ENCODE results near the gene BRME1.

Gene BRME1

GRCh38 chr19:13892870-13893269, 13.0 kb downstream of the BRME1 start:
- in situ Hi-C loops (cut with HindIII; ENCODE audit: low sequenced_read_pairs): loop anchor here (25.0 kb wide), 1 partner anchor 494 kb away; the partner anchor contains the start of gene ADGRE5

GRCh38 chr19:13890136-13890535, 15.8 kb downstream of the BRME1 start:
- in situ Hi-C loops (cut with HindIII; ENCODE audit: low sequenced_read_pairs): loop anchor here (25.0 kb wide), 1 partner anchor 497 kb away; the partner anchor contains the start of gene ADGRE5

- in situ Hi-C loops (cut with HindIII; ENCODE audit: low sequenced_read_pairs): loop anchor here (5.0 to 25.0 kb wide), 6 partner anchors 39 to 499 kb away; partner anchors contain the start of genes ADGRE5, ASF1B and DCAF15
Observed at GRCh38 chr19:13888281-13888680, 17.6 kb downstream of the BRME1 start.

- in situ Hi-C loops (cut with HindIII; ENCODE audit: low sequenced_read_pairs): loop anchor here (5.0 to 25.0 kb wide), 6 partner anchors 40 to 500 kb away; partner anchors contain the start of genes ADGRE5, ASF1B and DCAF15
Observed at GRCh38 chr19:13887517-13887916, 18.4 kb downstream of the BRME1 start.

DNA sequence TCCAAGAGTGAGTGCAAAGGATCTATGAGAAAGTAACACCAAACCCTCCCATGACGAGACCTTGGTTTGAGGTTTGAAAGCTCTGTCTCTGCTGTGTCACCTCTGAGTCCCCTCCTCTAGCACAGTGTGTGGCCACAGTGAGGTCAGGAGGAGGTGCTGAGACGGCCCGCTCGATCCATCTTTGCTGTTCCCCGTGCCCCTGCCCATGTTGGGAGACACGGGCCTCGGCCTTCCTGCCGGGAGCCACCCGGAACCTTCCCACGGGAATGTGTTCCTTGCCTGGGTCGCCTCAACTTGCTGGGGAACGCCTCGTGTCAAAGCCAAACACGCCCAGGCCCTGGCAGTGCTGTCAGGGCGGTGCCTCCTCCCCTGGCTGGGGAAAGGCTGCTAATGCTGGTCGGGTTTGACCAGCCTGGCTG, 18.9 kb downstream of the BRME1 start:
- in situ Hi-C loops (cut with HindIII; ENCODE audit: low sequenced_read_pairs): loop anchor here (5.0 to 25.0 kb wide), 6 partner anchors 40 to 500 kb away; partner anchors contain the start of genes ADGRE5, ASF1B and DCAF15

GRCh38 chr19:13885826-13886365, 20.0 kb downstream of the BRME1 start:
- in situ Hi-C loops (cut with HindIII; ENCODE audit: low sequenced_read_pairs): loop anchor here (5.0 to 25.0 kb wide), 6 partner anchors 41 to 501 kb away; partner anchors contain the start of genes ADGRE5, ASF1B and DCAF15

DNA sequence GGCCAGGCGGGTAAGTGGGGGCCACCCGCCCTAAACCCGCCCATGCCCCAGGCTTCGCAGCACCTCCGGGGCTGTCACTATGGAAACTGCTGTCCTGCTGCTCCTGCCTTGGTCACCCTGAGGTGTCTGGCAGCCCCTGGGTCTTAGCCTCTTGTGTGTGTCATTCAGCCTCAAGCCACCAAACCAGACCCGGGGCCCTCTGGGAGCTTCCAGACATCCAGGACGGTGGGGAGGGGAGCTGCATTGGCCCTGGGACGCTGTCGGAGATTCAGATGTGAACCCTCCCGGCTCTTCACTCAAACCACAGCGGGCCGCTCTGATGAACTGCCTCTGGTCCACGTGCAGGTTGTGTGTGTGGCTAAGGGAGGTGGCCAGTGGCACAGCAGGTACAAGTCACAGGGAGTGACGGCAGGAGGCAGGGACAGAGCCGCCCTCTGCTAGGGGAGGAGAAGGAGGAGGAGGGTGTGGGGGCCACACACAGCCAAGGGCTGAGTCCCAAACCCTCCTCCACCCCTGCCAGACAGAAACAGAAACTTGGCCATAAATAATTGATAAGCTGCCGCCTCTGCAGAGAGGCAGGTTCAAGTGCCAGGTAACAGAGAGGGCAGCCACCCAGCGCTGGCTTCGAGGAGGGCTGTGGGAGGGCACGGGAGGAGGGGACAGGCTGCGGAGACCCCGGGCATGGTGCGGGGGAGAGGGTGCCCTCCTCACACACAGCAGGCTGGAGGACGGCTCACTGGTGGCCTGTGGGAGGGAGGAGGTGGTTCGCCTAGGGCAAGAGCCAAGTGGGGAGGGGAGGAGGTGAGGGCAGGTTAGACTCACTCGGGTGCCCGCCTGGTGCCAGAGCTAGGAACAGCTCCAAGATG, 21.0 kb downstream of the BRME1 start:
- in situ Hi-C loops (cut with HindIII; ENCODE audit: low sequenced_read_pairs): loop anchor here (5.0 to 25.0 kb wide), 6 partner anchors 42 to 502 kb away; partner anchors contain the start of genes ADGRE5, ASF1B and DCAF15

DNA sequence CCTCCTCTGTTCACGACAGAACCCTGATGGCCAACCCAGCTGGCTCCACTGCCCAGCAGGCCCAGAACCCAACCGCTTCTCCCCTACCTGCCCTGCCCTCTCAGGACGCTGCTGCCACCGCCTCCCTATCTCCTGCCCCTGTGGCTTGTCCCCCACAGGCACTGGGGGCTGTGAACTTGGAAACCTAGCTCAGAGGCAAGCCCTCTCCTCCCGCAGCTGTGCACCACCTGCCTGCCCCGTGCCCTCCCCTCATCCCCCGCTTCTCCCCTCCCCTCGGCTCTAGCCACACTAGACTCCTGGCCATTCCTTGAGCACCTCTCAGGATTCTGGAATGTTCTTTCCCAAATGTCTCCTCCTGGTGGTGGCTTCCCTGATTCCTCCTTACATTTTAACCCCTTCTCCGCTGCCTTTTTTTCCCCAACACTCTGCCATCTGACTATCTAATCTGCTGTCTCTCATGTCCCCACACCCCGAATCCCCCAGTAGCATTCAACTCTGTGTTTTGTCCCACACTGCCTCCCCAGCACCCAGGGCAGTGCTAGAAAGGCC, 22.3 kb downstream of the BRME1 start:
- in situ Hi-C loops (cut with HindIII; ENCODE audit: low sequenced_read_pairs): loop anchor here (10.0 to 25.0 kb wide), 2 partner anchors 251 to 504 kb away; partner anchors contain the start of genes ADGRE5 and ASF1B

DNA sequence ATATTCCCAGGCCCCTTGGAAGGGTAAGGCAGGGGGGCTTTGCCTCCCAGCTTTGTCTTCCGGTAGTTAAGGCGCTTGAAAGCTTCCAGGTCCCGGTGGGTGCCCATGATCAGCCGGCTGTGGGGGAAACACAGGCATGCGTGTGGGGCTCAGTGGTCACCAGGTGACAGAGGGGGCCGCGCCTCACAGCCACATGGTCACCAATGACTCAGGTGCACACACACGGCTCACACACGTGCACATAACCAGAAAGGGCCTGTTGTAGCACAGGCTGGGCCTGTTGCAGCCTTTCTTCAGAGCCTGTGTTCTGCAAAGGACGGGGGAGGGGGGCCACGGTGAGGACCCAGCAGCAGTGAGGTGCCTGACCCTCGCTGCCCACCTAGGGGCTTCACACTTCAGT, 23.1 kb downstream of the BRME1 start:
- in situ Hi-C loops (cut with HindIII; ENCODE audit: low sequenced_read_pairs): loop anchor here (10.0 to 25.0 kb wide), 2 partner anchors 252 to 504 kb away; partner anchors contain the start of genes ADGRE5 and ASF1B

GRCh38 chr19:13882419-13882795, 23.5 kb downstream of the BRME1 start:
- in situ Hi-C loops (cut with HindIII; ENCODE audit: low sequenced_read_pairs): loop anchor here (10.0 to 25.0 kb wide), 2 partner anchors 252 to 505 kb away; partner anchors contain the start of genes ADGRE5 and ASF1B

DNA sequence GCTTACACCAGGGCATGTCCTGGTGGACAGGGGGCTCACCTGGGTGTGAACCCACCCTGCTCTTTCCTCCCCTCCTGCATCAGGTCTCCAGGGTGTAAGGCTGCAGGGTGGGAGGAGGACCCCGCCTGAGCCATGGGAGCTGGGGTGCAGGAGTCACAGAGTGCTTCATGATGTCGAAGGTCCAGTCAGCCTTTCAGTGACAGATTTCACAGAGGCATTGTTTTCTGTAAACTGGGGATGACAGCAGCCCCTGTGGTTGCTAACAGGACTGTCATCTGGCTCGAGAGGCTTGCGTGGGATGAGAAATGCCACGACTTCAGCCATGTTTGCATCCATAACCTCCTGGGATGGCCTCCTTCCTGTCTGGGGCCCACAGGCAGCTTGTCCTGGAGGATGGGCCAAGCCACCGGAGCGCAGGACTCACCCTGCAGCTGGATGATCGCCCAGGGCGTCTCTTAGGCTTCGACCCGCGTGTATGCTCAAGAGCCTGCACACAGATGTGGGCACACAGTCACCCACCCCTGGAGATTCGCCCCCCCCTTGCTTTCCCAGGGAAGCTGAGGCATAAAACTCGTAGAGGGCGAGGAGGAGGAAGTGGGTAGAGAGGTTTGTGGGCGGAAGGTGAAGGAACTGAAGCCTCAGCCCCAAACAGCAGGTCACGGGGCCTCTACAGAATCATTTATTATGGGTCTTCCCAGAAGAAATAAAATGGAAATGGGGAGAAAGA, 24.1 kb downstream of the BRME1 start:
- in situ Hi-C loops (cut with HindIII; ENCODE audit: low sequenced_read_pairs): loop anchor here (10.0 to 25.0 kb wide), 2 partner anchors 253 to 505 kb away; partner anchors contain the start of genes ADGRE5 and ASF1B

DNA sequence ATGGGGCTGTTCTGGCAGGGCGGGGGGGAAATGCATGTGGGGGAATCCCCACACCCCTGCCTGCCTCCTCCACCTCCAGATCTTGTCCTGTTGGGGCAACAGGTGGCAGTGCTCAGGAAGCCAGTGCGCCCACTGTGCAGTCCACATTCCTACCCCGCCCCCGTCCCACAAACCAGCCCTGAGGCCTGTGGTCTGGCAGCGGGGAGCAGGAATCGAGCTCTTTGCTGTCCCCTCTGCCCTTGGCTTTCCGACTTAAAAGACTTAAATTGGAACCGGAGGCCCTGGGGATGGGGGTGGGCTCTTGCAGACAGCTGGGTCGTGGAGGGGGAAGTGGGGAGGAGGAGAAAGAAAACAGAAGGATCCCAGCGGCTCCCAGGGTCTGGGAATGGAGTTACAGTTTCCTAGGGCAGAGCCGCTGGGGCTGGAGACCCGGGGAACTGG, 24.6 kb downstream of the BRME1 start:
- in situ Hi-C loops (cut with HindIII; ENCODE audit: low sequenced_read_pairs): loop anchor here (10.0 to 25.0 kb wide), 2 partner anchors 254 to 506 kb away; partner anchors contain the start of genes ADGRE5 and ASF1B

DNA sequence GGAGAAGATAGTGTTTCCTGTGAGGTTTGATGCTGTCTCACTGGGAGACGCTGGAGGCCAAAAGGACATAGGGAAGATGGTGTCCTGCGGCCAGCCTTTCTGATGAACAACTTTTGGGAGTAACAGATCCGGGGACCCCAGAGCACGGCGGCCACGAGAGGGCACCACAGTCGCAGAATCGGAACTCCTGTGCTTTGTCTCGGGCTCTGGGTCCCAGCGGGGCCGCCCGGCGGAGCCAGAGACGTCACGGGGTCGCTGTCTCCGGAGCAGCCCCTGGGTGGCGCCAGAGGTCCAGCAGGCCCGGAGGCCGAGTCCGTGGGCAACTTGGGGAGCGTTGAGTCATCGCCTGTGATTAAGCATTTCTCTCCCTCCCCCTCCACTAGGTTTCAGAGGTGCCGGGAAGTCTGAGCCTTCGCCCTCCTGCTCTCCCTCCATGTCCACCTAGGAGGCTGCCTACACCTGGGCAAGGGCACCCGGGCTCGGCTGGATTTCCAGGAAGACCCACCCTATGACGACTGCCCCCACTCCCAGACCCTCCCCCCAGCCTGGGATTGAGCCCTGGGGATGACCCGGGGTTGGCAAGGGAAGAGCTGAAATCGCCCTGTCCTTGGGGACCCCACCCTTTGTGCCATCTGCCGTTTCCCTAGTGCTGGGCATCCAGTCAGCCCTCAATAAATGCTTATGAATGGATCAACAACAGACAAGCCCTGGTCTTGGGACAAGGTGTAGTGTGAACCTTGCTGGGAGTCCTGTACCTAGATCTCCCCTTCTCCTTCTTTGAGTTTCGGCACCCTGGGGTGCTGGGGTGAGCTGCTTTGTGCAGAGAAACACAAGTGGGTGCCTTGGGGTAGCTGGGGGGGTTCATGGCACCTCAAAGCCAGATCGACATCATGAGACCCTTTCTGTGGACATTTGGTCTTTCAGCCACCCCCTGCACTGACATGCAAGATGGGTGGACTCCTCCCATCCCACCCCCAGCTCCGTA, 25.6 kb downstream of the BRME1 start:
- in situ Hi-C loops (cut with HindIII; ENCODE audit: low sequenced_read_pairs): loop anchor here (10.0 to 25.0 kb wide), 2 partner anchors 254 to 507 kb away; partner anchors contain the start of genes ADGRE5 and ASF1B

DNA sequence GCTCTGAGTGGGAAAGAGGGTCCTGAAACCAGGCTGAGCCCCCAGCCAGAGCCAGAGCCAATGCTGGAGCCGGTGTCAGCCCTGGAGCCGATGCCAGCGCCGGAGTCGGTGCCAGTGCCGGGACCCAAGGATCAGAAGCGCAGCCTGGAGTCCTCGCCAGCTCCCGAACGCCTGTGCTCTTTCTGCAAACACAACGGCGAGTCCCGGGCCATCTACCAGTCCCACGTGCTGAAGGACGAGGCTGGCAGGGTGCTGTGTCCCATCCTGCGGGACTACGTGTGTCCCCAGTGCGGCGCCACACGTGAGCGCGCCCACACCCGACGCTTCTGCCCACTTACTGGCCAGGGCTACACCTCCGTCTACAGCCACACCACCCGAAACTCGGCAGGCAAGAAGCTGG, 28.6 kb downstream of the BRME1 start:
- in situ Hi-C loops (cut with HindIII; ENCODE audit: low sequenced_read_pairs): loop anchor here (25.0 kb wide), 1 partner anchor 510 kb away; the partner anchor contains the start of gene ADGRE5

- in situ Hi-C loops (cut with HindIII; ENCODE audit: low sequenced_read_pairs): loop anchor here (25.0 kb wide), 1 partner anchor 510 kb away; the partner anchor contains the start of gene ADGRE5
Observed at GRCh38 chr19:13876834-13877233, 29.1 kb downstream of the BRME1 start, which contains the start of gene NANOS3. TSS of gene NANOS3 (plus strand) at chr19:13877134. CDS start at chr19:13877249, 115 bp downstream.

- in situ Hi-C loops (cut with HindIII; ENCODE audit: low sequenced_read_pairs): loop anchor here (25.0 kb wide), 1 partner anchor 511 kb away; the partner anchor contains the start of gene ADGRE5
Observed at GRCh38 chr19:13875824-13876223, 30.1 kb downstream of the BRME1 start.

GRCh38 chr19:13873834-13874515, 31.9 kb downstream of the BRME1 start:
- in situ Hi-C loops (cut with HindIII; ENCODE audit: low sequenced_read_pairs): no loop called here

Measured in endothelial cell of hepatic sinusoid (primary cell).